Measurements from ENCODE around the gene ELK4. TPM values are rescaled to one million over a fixed set of nuclear protein-coding genes. Genes with fewer than 3 reads are reported as not detected.

The ELK4 gene
- total RNA-seq, 2 donors from 2014 or later: 20.2 to 34.4 TPM

DNA sequence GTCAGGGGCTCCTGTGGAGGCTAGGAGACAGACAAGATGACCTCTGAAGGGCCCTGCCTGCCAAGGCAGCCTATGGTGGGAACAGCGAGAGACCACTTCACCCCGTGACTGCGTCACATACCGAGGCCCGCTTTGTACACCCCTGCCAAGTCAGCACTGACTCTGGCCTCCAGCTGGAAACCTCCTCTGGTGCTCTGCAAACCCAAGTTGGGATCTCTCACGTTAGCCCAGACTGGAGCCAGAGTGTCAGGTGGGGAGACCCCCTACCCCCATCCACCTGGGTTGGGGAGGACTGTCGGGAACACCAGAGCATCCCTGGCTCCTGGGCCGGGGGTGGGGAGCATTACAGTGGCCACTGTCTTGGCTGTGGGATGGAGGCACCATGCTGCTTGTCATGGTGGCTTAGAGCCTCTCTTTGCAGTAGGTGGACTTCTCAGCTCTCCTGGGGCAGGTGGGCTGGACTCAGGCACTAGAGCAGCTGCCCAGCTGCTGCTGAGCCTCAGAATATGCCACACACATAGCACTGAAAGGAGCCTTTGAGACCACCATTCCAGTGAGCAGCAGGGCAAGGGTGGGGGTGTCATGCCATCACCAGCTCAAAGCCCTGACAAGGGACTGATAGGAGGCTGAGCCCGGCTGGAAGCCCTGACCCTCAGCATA, 50.4 kb downstream of the ELK4 start:
- TF ChIP-seq, protein P1, sequence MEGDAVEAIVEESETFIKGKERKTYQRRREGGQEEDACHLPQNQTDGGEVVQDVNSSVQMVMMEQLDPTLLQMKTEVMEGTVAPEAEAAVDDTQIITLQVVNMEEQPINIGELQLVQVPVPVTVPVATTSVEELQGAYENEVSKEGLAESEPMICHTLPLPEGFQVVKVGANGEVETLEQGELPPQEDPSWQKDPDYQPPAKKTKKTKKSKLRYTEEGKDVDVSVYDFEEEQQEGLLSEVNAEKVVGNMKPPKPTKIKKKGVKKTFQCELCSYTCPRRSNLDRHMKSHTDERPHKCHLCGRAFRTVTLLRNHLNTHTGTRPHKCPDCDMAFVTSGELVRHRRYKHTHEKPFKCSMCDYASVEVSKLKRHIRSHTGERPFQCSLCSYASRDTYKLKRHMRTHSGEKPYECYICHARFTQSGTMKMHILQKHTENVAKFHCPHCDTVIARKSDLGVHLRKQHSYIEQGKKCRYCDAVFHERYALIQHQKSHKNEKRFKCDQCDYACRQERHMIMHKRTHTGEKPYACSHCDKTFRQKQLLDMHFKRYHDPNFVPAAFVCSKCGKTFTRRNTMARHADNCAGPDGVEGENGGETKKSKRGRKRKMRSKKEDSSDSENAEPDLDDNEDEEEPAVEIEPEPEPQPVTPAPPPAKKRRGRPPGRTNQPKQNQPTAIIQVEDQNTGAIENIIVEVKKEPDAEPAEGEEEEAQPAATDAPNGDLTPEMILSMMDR (IDR thresholded peaks at IDR 0.05): no peak
- Histone ChIP-seq H3K36me3 (no peaks in the 10 kb centered on the region), H3K4me3 (no peak overlapping the region), H3K9me3 (no peaks in the 10 kb centered on the region), H3K4me1 (ENCODE audit: control insufficient read depth in 1 of 2, low read depth in 2 of 2) (no peaks in the 10 kb centered on the region), H3K27me3 (replicated peaks; ENCODE audit: insufficient read depth) (no peaks in the 10 kb centered on the region), H3K27ac (no peak overlapping the region)
- ATAC-seq (ENCODE audit: insufficient number of reproducible peaks, low FRiP score, low read depth) (no peak), DNase-seq (ENCODE audit: low spot score) (no peak)

DNA sequence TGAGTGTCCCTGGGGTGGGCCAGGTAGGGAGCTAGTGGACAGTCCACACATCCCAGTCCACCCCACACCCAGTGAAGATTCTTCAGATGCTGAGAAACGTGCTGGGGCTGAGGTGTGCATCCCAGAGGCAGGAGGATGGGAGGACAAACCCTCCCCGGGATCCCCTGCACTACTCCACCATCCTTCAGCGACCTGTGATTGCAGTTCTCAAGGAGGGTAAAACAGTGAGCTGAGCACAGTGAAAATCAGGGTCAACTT, 51.0 kb downstream of the ELK4 start:
- Histone ChIP-seq H3K27ac (no peak overlapping the region), H3K36me3 (no peaks in the 10 kb centered on the region), H3K27me3 (replicated peaks; ENCODE audit: insufficient read depth) (no peaks in the 10 kb centered on the region), H3K9me3 (no peaks in the 10 kb centered on the region), H3K4me3 (no peak overlapping the region), H3K4me1 (ENCODE audit: control insufficient read depth in 1 of 2, low read depth in 2 of 2) (no peaks in the 10 kb centered on the region)
- DNase-seq (ENCODE audit: low spot score): no peak
- no peak for ATAC-seq (ENCODE audit: insufficient number of reproducible peaks, low FRiP score, low read depth)
- TF ChIP-seq, protein P1 (IDR thresholded peaks at IDR 0.05): no peak

GRCh38 chr1:205580140-205580922, 51.5 kb downstream of the ELK4 start:
- DNase-seq (ENCODE audit: low spot score) (no peak), ATAC-seq (ENCODE audit: insufficient number of reproducible peaks, low FRiP score, low read depth) (no peak)
- TF ChIP-seq, protein P1 (IDR thresholded peaks at IDR 0.05): no peak

DNA sequence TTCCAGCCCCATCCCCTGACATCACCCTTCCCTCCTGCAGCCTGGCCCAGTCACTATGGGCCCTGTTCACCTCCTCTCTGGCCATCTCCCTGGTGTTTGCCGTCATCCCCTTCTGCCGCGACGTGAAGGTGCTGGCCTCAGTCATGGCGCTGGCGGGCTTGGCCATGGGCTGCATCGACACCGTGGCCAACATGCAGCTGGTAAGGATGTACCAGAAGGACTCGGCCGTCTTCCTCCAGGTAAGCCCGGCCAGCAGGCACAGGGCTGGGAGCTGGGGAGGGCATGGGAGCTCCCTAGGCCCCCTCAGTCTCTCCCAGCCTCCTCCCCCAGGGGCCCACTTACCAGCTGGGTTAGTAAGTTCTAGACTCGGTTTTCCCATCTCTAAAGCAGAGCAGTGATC, 52.1 kb downstream of the ELK4 start:
- Histone ChIP-seq H3K27ac (no peak overlapping the region), H3K9me3 (no peaks in the 10 kb centered on the region), H3K4me3 (no peak overlapping the region), H3K36me3 (no peaks in the 10 kb centered on the region), H3K27me3 (replicated peaks; ENCODE audit: insufficient read depth) (no peaks in the 10 kb centered on the region), H3K4me1 (ENCODE audit: control insufficient read depth in 1 of 2, low read depth in 2 of 2) (no peaks in the 10 kb centered on the region)
- ATAC-seq (ENCODE audit: insufficient number of reproducible peaks, low FRiP score, low read depth): no peak
- TF ChIP-seq, protein P1 (IDR thresholded peaks at IDR 0.05): no peak
- no peak for DNase-seq (ENCODE audit: low spot score)

More at GRCh38 chr1:205580140-205580922, 51.5 kb downstream of the ELK4 start:
- Histone ChIP-seq H3K27ac (no peak overlapping the region), H3K36me3 (no peaks in the 10 kb centered on the region), H3K27me3 (replicated peaks; ENCODE audit: insufficient read depth) (no peaks in the 10 kb centered on the region), H3K4me3 (no peak overlapping the region), H3K4me1 (ENCODE audit: control insufficient read depth in 1 of 2, low read depth in 2 of 2) (no peaks in the 10 kb centered on the region), H3K9me3 (no peaks in the 10 kb centered on the region)

- H3K9me3 ChIP-seq: no peaks in the 10 kb centered on the region
- H3K4me3 ChIP-seq: no peak overlapping the region
- ATAC-seq (ENCODE audit: insufficient number of reproducible peaks, low FRiP score, low read depth) (no peak), DNase-seq (ENCODE audit: low spot score) (no peak)
- H3K4me1 ChIP-seq (ENCODE audit: control insufficient read depth in 1 of 2, low read depth in 2 of 2): no peaks in the 10 kb centered on the region
- H3K27me3 ChIP-seq (replicated peaks; ENCODE audit: insufficient read depth): no peaks in the 10 kb centered on the region
- no peak overlapping the region for H3K27ac ChIP-seq
- TF ChIP-seq, protein P1 (IDR thresholded peaks at IDR 0.05): no peak
- H3K36me3 ChIP-seq: no peaks in the 10 kb centered on the region
These were observed 52.8 kb downstream of the ELK4 start for GRCh38 chr1:205578780-205579571.
